ENCODE results near the gene ENGASE. TPM values are rescaled to one million over a fixed set of nuclear protein-coding genes. Genes with fewer than 3 reads are reported as not detected.

The ENGASE gene
- total RNA-seq, 1 experiment from 2014 or later, result 50.0 TPM

GRCh38 chr17:79042421-79043190 is 32.0 kb upstream of the ENGASE start:
- ChIA-PET POLR2A (interaction anchor here (0.8 kb wide), 1 partner anchor 16 kb away, joined by 3 read pairs; no protein-coding TSS in a partner anchor), CTCF (interaction anchor here (0.6 to 1.5 kb wide), 11 partner anchors 9 to 498 kb away, joined by 3 to 10 read pairs (median 3); no protein-coding TSS in a partner anchor)
- Mint-ChIP-seq H3K27me3 (ENCODE audit: insufficient read depth, unreplicated experiment) (no peaks in the 10 kb centered on the region), H3K4me3 (ENCODE audit: unreplicated experiment) (no peak overlapping the region), H3K27ac (ENCODE audit: unreplicated experiment) (no peak overlapping the region), H3K4me1 (ENCODE audit: low read depth, unreplicated experiment) (peaks cover 6% of the 10 kb centered on the region), H3K36me3 (ENCODE audit: insufficient read depth, unreplicated experiment) (no peaks in the 10 kb centered on the region), H3K9me3 (ENCODE audit: unreplicated experiment) (no peaks in the 10 kb centered on the region)
- Histone ChIP-seq H3K4me1 (no peaks in the 10 kb centered on the region), H3K27me3 (replicated peaks; ENCODE audit: control insufficient read depth, insufficient read depth, low read length) (no peaks in the 10 kb centered on the region), H3K9me3 (no peaks in the 10 kb centered on the region), H3K36me3 (ENCODE audit: control insufficient read depth, insufficient read depth, low read length) (no peaks in the 10 kb centered on the region), H3K4me3 (ENCODE audit: low read depth, low read length) (no peak overlapping the region)
- peak; percentile 77 to 83 for DNase-seq
- intact Hi-C loops (cut with micrococcal nuclease; ENCODE audit: unreplicated experiment), result loop anchor here (1.0 kb wide), 2 partner anchors 23 to 56 kb away; no protein-coding TSS in a partner anchor
- BruUV-seq (replicated peaks), result no TSS peak
- peak; percentile 89 to 94 for TF ChIP-seq CTCF (IDR thresholded peaks at IDR 0.05; ENCODE audit: insufficient read depth in 1 of 2, low read depth in 1 of 2, low read length in 1 of 2, severe bottlenecking in 1 of 2, unreplicated experiment in 1 of 2)

GRCh38 chr17:79043191-79043930 is 31.3 kb upstream of the ENGASE start:
- H3K36me3 ChIP-seq (ENCODE audit: control insufficient read depth, insufficient read depth, low read length), result no peaks in the 10 kb centered on the region
- intact Hi-C loops (cut with micrococcal nuclease; ENCODE audit: unreplicated experiment), result no loop called here
- no peak for TF ChIP-seq CTCF (IDR thresholded peaks at IDR 0.05; ENCODE audit: insufficient read depth in 1 of 2, low read depth in 1 of 2, low read length in 1 of 2, severe bottlenecking in 1 of 2, unreplicated experiment in 1 of 2)
- CTCF ChIA-PET, result interaction anchor here (1.2 to 3.2 kb wide), 4 partner anchors 9 to 31 kb away, joined by 3 to 23 read pairs (median 4); partner anchors contain the start of gene ENGASE
- BruUV-seq (replicated peaks), result no TSS peak
- Mint-ChIP-seq H3K4me1 (ENCODE audit: low read depth, unreplicated experiment) (peaks cover 6% of the 10 kb centered on the region), H3K27ac (ENCODE audit: unreplicated experiment) (no peak overlapping the region), H3K27me3 (ENCODE audit: insufficient read depth, unreplicated experiment) (no peaks in the 10 kb centered on the region), H3K4me3 (ENCODE audit: unreplicated experiment) (no peak overlapping the region), H3K36me3 (ENCODE audit: insufficient read depth, unreplicated experiment) (no peaks in the 10 kb centered on the region), H3K9me3 (ENCODE audit: unreplicated experiment) (no peaks in the 10 kb centered on the region)
- DNase-seq, result no peak
- POLR2A ChIA-PET, result no interaction called here
- H3K27me3 ChIP-seq (replicated peaks; ENCODE audit: control insufficient read depth, insufficient read depth, low read length), result no peaks in the 10 kb centered on the region
- H3K4me1 ChIP-seq, result no peaks in the 10 kb centered on the region
- no peak overlapping the region for H3K4me3 ChIP-seq (ENCODE audit: low read depth, low read length)
- no peaks in the 10 kb centered on the region for H3K9me3 ChIP-seq

GRCh38 chr17:79043931-79044320 is 30.7 kb upstream of the ENGASE start:
- TF ChIP-seq CTCF (IDR thresholded peaks at IDR 0.05; ENCODE audit: insufficient read depth in 1 of 2, low read depth in 1 of 2, low read length in 1 of 2, severe bottlenecking in 1 of 2, unreplicated experiment in 1 of 2), result no peak
- Mint-ChIP-seq H3K4me1 (ENCODE audit: low read depth, unreplicated experiment) (peaks cover 6% of the 10 kb centered on the region), H3K27ac (ENCODE audit: unreplicated experiment) (no peak overlapping the region), H3K9me3 (ENCODE audit: unreplicated experiment) (no peaks in the 10 kb centered on the region), H3K4me3 (ENCODE audit: unreplicated experiment) (no peak overlapping the region), H3K36me3 (ENCODE audit: insufficient read depth, unreplicated experiment) (no peaks in the 10 kb centered on the region), H3K27me3 (ENCODE audit: insufficient read depth, unreplicated experiment) (no peaks in the 10 kb centered on the region)
- Histone ChIP-seq H3K9me3 (no peaks in the 10 kb centered on the region), H3K4me3 (ENCODE audit: low read depth, low read length) (no peak overlapping the region), H3K36me3 (ENCODE audit: control insufficient read depth, insufficient read depth, low read length) (no peaks in the 10 kb centered on the region), H3K27me3 (replicated peaks; ENCODE audit: control insufficient read depth, insufficient read depth, low read length) (no peaks in the 10 kb centered on the region), H3K4me1 (no peaks in the 10 kb centered on the region)
- no peak for DNase-seq
- BruUV-seq (replicated peaks), result no TSS peak
- intact Hi-C loops (cut with micrococcal nuclease; ENCODE audit: unreplicated experiment), result no loop called here
- CTCF ChIA-PET, result interaction anchor here (0.7 to 3.2 kb wide), 6 partner anchors 10 to 41 kb away, joined by 3 to 23 read pairs (median 5); partner anchors contain the start of gene ENGASE
- POLR2A ChIA-PET, result no interaction called here
